ENCODE data around the gene A1BG. TPM values are rescaled to one million over a fixed set of nuclear protein-coding genes. Genes with fewer than 3 reads are reported as not detected.

The A1BG gene
- total and polyA plus RNA-seq, 10 donors = 10.8 to 76.5 (median 34.6) TPM

DNA sequence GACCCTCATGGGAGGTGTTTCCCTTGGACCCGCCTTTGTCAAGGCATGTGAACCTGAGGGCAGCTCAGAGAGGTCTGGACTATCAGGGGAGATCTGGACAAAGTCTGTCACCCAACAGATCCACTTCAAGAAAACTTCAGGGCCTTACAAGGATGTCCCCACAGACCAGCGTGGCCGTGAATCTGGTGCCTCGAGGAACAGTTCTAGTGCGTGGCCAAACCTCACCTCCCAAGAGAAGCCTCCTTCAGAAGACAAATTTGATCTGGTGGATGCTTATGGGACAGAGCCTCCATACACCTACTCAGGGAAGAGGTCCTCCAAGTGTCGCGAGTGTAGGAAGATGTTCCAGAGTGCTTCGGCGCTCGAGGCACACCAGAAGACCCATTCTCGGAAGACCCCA is 15.0 kb downstream of the A1BG start:
- Histone ChIP-seq H3K4me3 (no peak overlapping the region), H3K27me3 (replicated peaks in 1 of 7) (no peaks in the 10 kb centered on the region), H3K27ac (no peak overlapping the region), H3K36me3 (peaks cover 0 to 63% (median 30%) of the 10 kb centered on the region in 6 donors), H3K4me1 (no peaks in the 10 kb centered on the region), H3K9me3 (peaks cover 0 to 8% (median 0%) of the 10 kb centered on the region in 8 donors)
- no peak for TF ChIP-seq POLR2A (IDR thresholded peaks at IDR 0.05)
- TF ChIP-seq POLR2AphosphoS5 (IDR thresholded peaks at IDR 0.05) = no peak
- no peak for TF ChIP-seq CTCF (IDR thresholded peaks at IDR 0.05 in 8 of 11, conservative IDR thresholded peaks at IDR 0.05 in 3 of 11)
- WGBS, 5 donors = 97 to 99% (median 98%) methylated on average over 10 to 11 of the region's 11 CpGs
- DNase-seq = no peak
- intact Hi-C loops (cut with DNase I; ENCODE audit: low total_unique reads) = no loop called here

GRCh38 chr19:58336820-58337219 is 16.5 kb downstream of the A1BG start:
- WGBS, 5 donors = 91 to 99% (median 98%) methylated on average over 4 of the region's 4 CpGs

DNA sequence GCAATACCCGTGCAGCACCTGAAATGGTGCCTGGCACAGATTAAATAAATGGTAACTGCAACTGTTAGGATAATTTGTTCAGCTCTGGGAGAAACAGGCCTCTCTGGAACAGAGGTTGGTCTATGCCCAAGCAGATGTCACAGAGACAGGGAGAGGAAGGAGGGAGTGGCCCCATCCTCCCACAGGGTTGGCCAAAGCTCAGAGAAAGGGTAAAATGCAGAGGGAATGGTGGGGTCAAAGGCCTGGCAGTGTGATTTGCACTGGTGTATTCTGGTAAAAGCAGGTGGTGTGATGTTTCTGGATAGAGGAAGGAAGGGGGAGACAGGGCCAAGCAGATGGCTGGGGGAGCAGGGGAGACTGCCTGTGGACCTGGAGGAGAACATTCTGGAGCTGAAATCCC is 17.1 kb downstream of the A1BG start:
- 96 to 100% (median 100%) methylated on average over 1 of the region's 1 CpG for WGBS, 5 donors
- no peak for DNase-seq
- intact Hi-C loops (cut with DNase I; ENCODE audit: low total_unique reads) = no loop called here

More at GRCh38 chr19:58336820-58337219, 16.5 kb downstream of the A1BG start:
- TF ChIP-seq CTCF (IDR thresholded peaks at IDR 0.05 in 8 of 11, conservative IDR thresholded peaks at IDR 0.05 in 3 of 11) (no peak), POLR2A (IDR thresholded peaks at IDR 0.05) (no peak), POLR2AphosphoS5 (IDR thresholded peaks at IDR 0.05) (no peak)
- H3K36me3 ChIP-seq = peaks cover 0 to 62% (median 30%) of the 10 kb centered on the region in 6 donors
- peaks cover 0 to 8% (median 0%) of the 10 kb centered on the region in 8 donors for H3K9me3 ChIP-seq
- no peak for DNase-seq
- no peaks in the 10 kb centered on the region for H3K27me3 ChIP-seq (replicated peaks in 1 of 7)
- intact Hi-C loops (cut with DNase I; ENCODE audit: low total_unique reads) = no loop called here
- no peak overlapping the region for H3K4me3 ChIP-seq
- H3K27ac ChIP-seq = no peak overlapping the region
- no peaks in the 10 kb centered on the region for H3K4me1 ChIP-seq

GRCh38 chr19:58335630-58336029 is 17.7 kb downstream of the A1BG start:
- intact Hi-C loops (cut with DNase I; ENCODE audit: low total_unique reads) = no loop called here
- Histone ChIP-seq H3K4me1 (no peaks in the 10 kb centered on the region), H3K27ac (no peak overlapping the region), H3K4me3 (no peak overlapping the region), H3K36me3 (peaks cover 0 to 56% (median 30%) of the 10 kb centered on the region in 6 donors), H3K27me3 (replicated peaks in 1 of 7) (no peaks in the 10 kb centered on the region), H3K9me3 (peaks cover 0 to 8% (median 0%) of the 10 kb centered on the region in 8 donors)
- TF ChIP-seq POLR2A (IDR thresholded peaks at IDR 0.05) (no peak), CTCF (IDR thresholded peaks at IDR 0.05 in 8 of 11, conservative IDR thresholded peaks at IDR 0.05 in 3 of 11) (no peak), POLR2AphosphoS5 (IDR thresholded peaks at IDR 0.05) (no peak)
- 82 to 94% (median 87%) methylated on average over 3 of the region's 3 CpGs for WGBS, 5 donors
- no peak for DNase-seq

More for the DNA sequence above, 17.1 kb downstream of the A1BG start:
- Histone ChIP-seq H3K27ac (no peak overlapping the region), H3K4me3 (no peak overlapping the region), H3K36me3 (peaks cover 0 to 61% (median 30%) of the 10 kb centered on the region in 6 donors), H3K27me3 (replicated peaks in 1 of 7) (no peaks in the 10 kb centered on the region), H3K4me1 (no peaks in the 10 kb centered on the region), H3K9me3 (peaks cover 0 to 8% (median 0%) of the 10 kb centered on the region in 8 donors)
- TF ChIP-seq CTCF (IDR thresholded peaks at IDR 0.05 in 8 of 11, conservative IDR thresholded peaks at IDR 0.05 in 3 of 11) = no peak
- no peak for TF ChIP-seq POLR2A (IDR thresholded peaks at IDR 0.05)

All from spleen (tissue), 11 donors.